IMR-90 (cell line): Measurements from ENCODE around the gene CXCR6. TPM values are rescaled to one million over a fixed set of nuclear protein-coding genes. Genes with fewer than 3 reads are reported as not detected.

Experiments
- ATAC-seq: fragments of 200-7000 bp; cut with Tn5 transposase; 2 replicates; pipeline ENCODE4 v1.9.1; 2020; ENCODE audit warnings: low read depth, mild to moderate bottlenecking, moderate library complexity
- BruUV-seq: library from RNA; stranded (reverse); fragments of 400-500 nt; replicated peaks from 2 replicates; lab custom pipeline; 2021; lab: Mats Ljungman, UMichigan
- CTCF ChIA-PET: fragments of 300-600 bp; formaldehyde crosslinking; extraction: SDS; loops from one replicate; lab custom pipeline; 2021; ENCODE audit warnings: antibody characterized with exemption; lab: Yijun Ruan, JAX
- POLR2A ChIA-PET: fragments of 300-600 bp; sonication (Branson Sonifier 250); formaldehyde crosslinking; loops from one replicate; lab custom pipeline; 2022; ENCODE audit warnings: antibody characterized with exemption; ENCODE audit not compliant: unreplicated experiment; lab: Charles Lee
- DNase-seq: peaks from one replicate; pipeline ENCODE4 v3.0.0; 2013
- H2AFZ ChIP-seq: replicated peaks from 2 replicates; pipeline ENCODE3; 2013; ENCODE audit warnings: low read length, mild to moderate bottlenecking; ENCODE audit not compliant: poor library complexity
- H2AK5ac ChIP-seq: 2 replicates; pipeline ENCODE4 v1.6.1; 2013; ENCODE audit warnings: low read depth, low read length, inconsistent platforms
- H2AK9ac ChIP-seq: replicated peaks from 2 replicates; pipeline ENCODE3; 2013; ENCODE audit warnings: mild to moderate bottlenecking, low read depth, low read length, moderate library complexity; ENCODE audit not compliant: poor library complexity
- H2BK120ac ChIP-seq: 2 replicates; pipeline ENCODE4 v1.6.1; 2013; ENCODE audit warnings: low read depth, low read length, inconsistent platforms
- H2BK15ac ChIP-seq: 3 replicates; pipeline ENCODE4 v1.6.1; 2013; ENCODE audit warnings: low read depth, low read length, inconsistent platforms
- H2BK20ac ChIP-seq: 2 replicates; pipeline ENCODE4 v1.6.1; 2013; ENCODE audit warnings: low read depth, mild to moderate bottlenecking, inconsistent platforms, low read length, moderate library complexity
- H2BK5ac ChIP-seq: 2 replicates; pipeline ENCODE4 v1.6.1; 2013; ENCODE audit warnings: mild to moderate bottlenecking, low read depth, low read length, inconsistent platforms; ENCODE audit not compliant: poor library complexity, severe bottlenecking
- H3K14ac ChIP-seq: replicated peaks from 2 replicates; pipeline ENCODE4 v1.6.1; 2013; ENCODE audit warnings: low read depth, low read length, inconsistent platforms
- H3K18ac ChIP-seq: 2 replicates; pipeline ENCODE4 v1.6.1; 2013; ENCODE audit warnings: low read depth, low read length, control low read depth
- H3K23ac ChIP-seq: 2 replicates; pipeline ENCODE4 v1.6.1; 2013; ENCODE audit warnings: low read depth, low read length, inconsistent platforms
- H3K27ac ChIP-seq: 2 replicates; pipeline ENCODE4 v1.5.1; 2013; ENCODE audit warnings: mild to moderate bottlenecking, control low read depth, low read length; ENCODE audit not compliant: insufficient read depth
- H3K27me3 ChIP-seq: 2 replicates; pipeline ENCODE4 v1.6.1; 2013; ENCODE audit warnings: low read length; ENCODE audit not compliant: control insufficient read depth, insufficient read depth
- H3K36me3 ChIP-seq: 2 replicates; pipeline ENCODE4 v1.6.1; 2013; ENCODE audit warnings: low read length, mixed read lengths; ENCODE audit not compliant: control insufficient read depth, insufficient read depth
- H3K4ac ChIP-seq: 2 replicates; pipeline ENCODE4 v1.6.1; 2013; ENCODE audit warnings: low read depth, low read length, inconsistent platforms
- H3K4me1 ChIP-seq: 2 replicates; pipeline ENCODE4 v1.6.1; 2013; ENCODE audit warnings: low read length, mixed read lengths; ENCODE audit not compliant: control insufficient read depth, insufficient read depth
- H3K4me2 ChIP-seq: 2 replicates; pipeline ENCODE4 v1.6.1; 2013; ENCODE audit warnings: low read depth, mild to moderate bottlenecking, control low read depth, low read length, moderate library complexity
- H3K4me3 ChIP-seq: 2 replicates; pipeline ENCODE4 v1.5.1; 2013; ENCODE audit warnings: low read depth, mild to moderate bottlenecking, control low read depth, low read length, moderate library complexity; ENCODE audit not compliant: insufficient read depth
- H3K56ac ChIP-seq: 2 replicates; pipeline ENCODE4 v1.6.1; 2013; ENCODE audit warnings: low read length, inconsistent platforms; ENCODE audit not compliant: insufficient read depth; ENCODE audit errors: extremely low read depth
- H3K79me1 ChIP-seq, 2 experiments: 2 replicates each; pipeline ENCODE4 v1.6.1; 2013; ENCODE audit warnings: low read length in 2 of 2, inconsistent platforms in 1 of 2, low read depth in 1 of 2
- H3K9ac ChIP-seq: 2 replicates; pipeline ENCODE4 v1.6.1; 2013; ENCODE audit warnings: low read depth, low read length, control low read depth
- H3K9me1 ChIP-seq: 2 replicates; pipeline ENCODE4 v1.6.1; 2013; ENCODE audit warnings: low read length, inconsistent platforms; ENCODE audit not compliant: insufficient read depth
- H3K9me3 ChIP-seq: 2 replicates; pipeline ENCODE4 v1.6.1; 2013; ENCODE audit warnings: low read length; ENCODE audit not compliant: control insufficient read depth, insufficient read depth
- H4K20me1 ChIP-seq: 2 replicates; pipeline ENCODE4 v1.6.1; 2013; ENCODE audit warnings: low read length, inconsistent platforms; ENCODE audit not compliant: insufficient read depth
- H4K5ac ChIP-seq: 2 replicates; pipeline ENCODE4 v1.6.1; 2013; ENCODE audit warnings: mild to moderate bottlenecking, low read depth, low read length, control low read depth
- H4K8ac ChIP-seq, 2 experiments: 2 replicates each; pipeline ENCODE4 v1.6.1; 2013; ENCODE audit warnings: low read depth in 2 of 2, low read length in 2 of 2, control low read depth in 1 of 2, inconsistent platforms in 1 of 2
- H4K91ac ChIP-seq: 2 replicates; pipeline ENCODE4 v1.6.1; 2013; ENCODE audit warnings: low read depth, low read length, inconsistent platforms; ENCODE audit not compliant: insufficient read depth
- BHLHE40 ChIP-seq: fragments of 150-350 bp; IDR thresholded peaks from 2 replicates; pipeline ENCODE4 v1.6.1; 2016; ENCODE audit warnings: mild to moderate bottlenecking, low read depth, low read length
- CEBPB ChIP-seq: IDR thresholded peaks from 2 replicates; pipeline ENCODE4 v1.6.1; 2012; ENCODE audit warnings: low read depth, low read length, improper control_type of control experiment
- CHD1 ChIP-seq: IDR thresholded peaks from 2 replicates; pipeline ENCODE4 v1.6.1; 2012; ENCODE audit warnings: low read depth, low read length, improper control_type of control experiment
- FOS ChIP-seq: fragments of 150-350 bp; IDR thresholded peaks from 2 replicates; pipeline ENCODE4 v1.6.1; 2016; ENCODE audit warnings: low read depth, low read length
- MAFK ChIP-seq: IDR thresholded peaks from 2 replicates; pipeline ENCODE4 v1.6.1; 2012; ENCODE audit warnings: low read depth, low read length, improper control_type of control experiment
- MAZ ChIP-seq: IDR thresholded peaks from 2 replicates; pipeline ENCODE4 v1.6.1; 2012; ENCODE audit warnings: low read depth, mild to moderate bottlenecking, low read length, improper control_type of control experiment, moderate library complexity, borderline replicate concordance
- MXI1 ChIP-seq: IDR thresholded peaks from 2 replicates; pipeline ENCODE4 v1.6.1; 2012; ENCODE audit warnings: low read depth, mild to moderate bottlenecking, low read length, moderate library complexity, borderline replicate concordance
- NFE2L2 ChIP-seq: fragments of 150-350 bp; IDR thresholded peaks from 2 replicates; pipeline ENCODE4 v1.6.1; 2016; ENCODE audit warnings: low read depth, mild to moderate bottlenecking, low read length
- POLR2A ChIP-seq: IDR thresholded peaks from 2 replicates; pipeline ENCODE4 v1.6.1; 2012; ENCODE audit warnings: mild to moderate bottlenecking, low read depth, low read length
- RAD21 ChIP-seq: IDR thresholded peaks from 2 replicates; pipeline ENCODE4 v1.6.1; 2012; ENCODE audit warnings: low read length, improper control_type of control experiment
- RCOR1 ChIP-seq: IDR thresholded peaks from 2 replicates; pipeline ENCODE4 v1.6.1; 2012; ENCODE audit warnings: mild to moderate bottlenecking, low read length, improper control_type of control experiment; ENCODE audit not compliant: insufficient replicate concordance
- RFX5 ChIP-seq: IDR thresholded peaks from 2 replicates; pipeline ENCODE4 v1.8.0; 2012; ENCODE audit warnings: low read depth, mild to moderate bottlenecking, low read length, moderate library complexity
- SMC3 ChIP-seq: fragments of 150-350 bp; IDR thresholded peaks from 2 replicates; pipeline ENCODE4 v1.6.1; 2016; ENCODE audit warnings: low read depth, mild to moderate bottlenecking, antibody characterized with exemption, low read length, moderate library complexity
- WGBS, 2 experiments: methylation state at CpG; one replicate each; pipeline versions ENCODE4 v1.1.5 to v1.1.7; 2013; ENCODE audit warnings: missing lambda C conversion rate in 2 of 2; ENCODE audit not compliant: insufficient read length in 1 of 2; ENCODE audit errors: extremely low coverage in 2 of 2; 5-methylcytosine and 5-hydroxymethylcytosine counted together
- dilution Hi-C: fragments of 300-500 bp; cut with HindIII; formaldehyde crosslinking; loops from one replicate; pipeline ENCODE4 v1.14.3; 2018; ENCODE audit warnings: low sequenced_read_pairs; ENCODE audit not compliant: unreplicated experiment
- in situ Hi-C: fragments of 300-500 bp; cut with MboI; formaldehyde crosslinking; loops from 3 replicates; pipeline ENCODE4 v1.14.3; 2019; ENCODE audit warnings: low sequenced_read_pairs, inconsistent platforms, mixed read lengths
- intact Hi-C: fragments of 100-400 bp; cut with micrococcal nuclease; formaldehyde crosslinking; loops from 2 replicates; pipeline ENCODE4 v1.10.0; 2022
- polyA plus RNA-seq, 3 experiments: library from polyadenylated mRNA; depleted of rRNA; stranded (reverse); fragments of >200 nt; gene quantifications; 2 replicates each; pipeline ENCODE4 v1.2.3, GENCODE V29; 2012; ENCODE audit warnings: low replicate concordance in 1 of 3
- total RNA-seq: library from RNA; depleted of rRNA; stranded (reverse); fragments of >200 nt; gene quantifications from 2 replicates; pipeline ENCODE4 v1.2.3, GENCODE V29; 2012
- TF ChIP-seq, protein P1 (sequence below): fragments of 150-350 bp; IDR thresholded peaks from 2 replicates; pipeline ENCODE4 v1.6.1; 2017; ENCODE audit warnings: mild to moderate bottlenecking, antibody characterized with exemption, low read length, low read depth
- TF ChIP-seq, protein P2 (sequence below): conservative IDR thresholded peaks from 2 replicates; pipeline ENCODE4 v1.5.1; 2012; ENCODE audit warnings: mild to moderate bottlenecking, low read depth, low read length, improper control_type of control experiment

The CXCR6 gene
- total and polyA plus RNA-seq, 2 of the 4 experiments (the other 2 are of a cell fraction), result not detected

DNA sequence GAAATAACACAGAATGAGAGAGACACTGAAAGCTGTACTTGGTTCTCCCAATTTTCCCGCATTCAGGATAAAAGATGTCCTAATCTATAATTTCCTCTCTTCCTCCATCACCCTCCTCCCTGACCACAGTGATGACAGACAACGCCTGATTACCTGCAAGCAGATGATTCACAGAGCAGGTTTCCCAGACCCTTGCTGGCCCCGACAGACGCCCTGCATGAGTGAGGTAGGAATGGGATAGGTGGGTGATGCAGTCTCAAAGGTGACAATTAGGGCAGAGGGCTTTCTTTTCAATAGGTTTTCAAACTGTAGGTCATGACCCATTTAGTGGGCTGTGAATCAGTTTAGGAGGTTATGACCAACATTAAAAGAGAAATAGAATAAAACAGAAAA, 5.2 kb upstream of the CXCR6 start (continued):
- TF ChIP-seq BHLHE40, result no peak
- no peak for TF ChIP-seq SMC3
- no peak for TF ChIP-seq MAZ
- no peak for TF ChIP-seq MAFK

DNA sequence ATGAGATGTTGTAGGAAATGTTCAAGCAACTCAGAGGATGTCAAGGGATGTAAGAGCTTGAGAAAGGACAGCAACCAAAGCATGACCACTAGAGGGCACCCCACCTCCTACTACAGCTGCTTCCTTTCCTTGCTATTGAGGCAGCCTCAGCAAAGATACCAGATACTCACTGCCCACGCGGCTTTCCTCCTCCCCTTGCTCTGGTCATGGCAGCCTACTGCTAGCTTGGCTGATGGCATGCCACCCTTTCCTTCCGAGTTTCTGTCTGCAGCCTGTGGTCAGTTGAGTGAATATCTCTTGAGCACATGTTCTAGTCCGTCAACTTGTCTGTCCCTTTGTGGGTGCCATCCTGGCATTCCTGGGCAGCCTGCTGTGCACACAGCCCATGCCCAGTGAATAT, 4.4 kb upstream of the CXCR6 start:
- WGBS, 2 experiments, result 0% methylated on average over 2 of the region's 4 CpGs; no CpG with 5 or more reads in 1 of the 2 experiments
- DNase-seq (peak; percentile 91), ATAC-seq (peak; percentile 96)
- peaks cover 12% of the 10 kb centered on the region; the same call in 1 of the 2 replicates for H3K9me1 ChIP-seq
- peaks cover 14% of the 10 kb centered on the region for H3K36me3 ChIP-seq
- no peaks in the 10 kb centered on the region for H3K27me3 ChIP-seq
- H2AFZ ChIP-seq, result peak overlapping the region; percentile 9
- H3K14ac ChIP-seq, result no peak overlapping the region
- H4K20me1 ChIP-seq, result no peaks in the 10 kb centered on the region
- no peak overlapping the region for H3K56ac ChIP-seq
- H2AK9ac ChIP-seq, result peak overlapping the region; percentile 31
- no peak overlapping the region for H3K18ac ChIP-seq
- H3K4me3 ChIP-seq, result no peak overlapping the region
- no peak overlapping the region for H4K8ac ChIP-seq
- ChIA-PET CTCF (interaction anchor here (0.6 to 4.0 kb wide), 13 partner anchors 8 to 432 kb away, joined by 3 to 84 read pairs (median 4); partner anchors contain the start of gene CCR5), POLR2A (no interaction called here)
- H2BK5ac ChIP-seq, result no peak overlapping the region
- H2BK20ac ChIP-seq, result no peak overlapping the region
- H2AK5ac ChIP-seq, result no peak overlapping the region
- H3K9ac ChIP-seq, result no peak overlapping the region
- no peak overlapping the region for H2BK15ac ChIP-seq
- no peak overlapping the region for H4K91ac ChIP-seq
- peak overlapping the region; percentile 5; the same call in 1 of the 2 replicates for H3K4ac ChIP-seq
- dilution Hi-C loops, result no loop called here
- in situ Hi-C loops, result no loop called here
- H3K4me1 ChIP-seq, result peaks cover 4% of the 10 kb centered on the region
- H2BK120ac ChIP-seq, result no peak overlapping the region
- no peak overlapping the region for H3K27ac ChIP-seq
- BruUV-seq, result no TSS peak
- no peak overlapping the region for H3K23ac ChIP-seq
- peaks cover 4% of the 10 kb centered on the region; the same call in 1 of the 2 replicates for H3K9me3 ChIP-seq
- intact Hi-C loops, result loop anchor here (1.0 to 2.0 kb wide), 2 partner anchors 140 to 440 kb away; no protein-coding TSS in a partner anchor
- H4K5ac ChIP-seq, result no peak overlapping the region
- H3K4me2 ChIP-seq, result no peak overlapping the region
- no peaks in the 10 kb centered on the region for H3K79me1 ChIP-seq
- TF ChIP-seq NFE2L2, result no peak
- TF ChIP-seq RAD21, result peak; percentile 97
- no peak for TF ChIP-seq CHD1
- TF ChIP-seq MAFK, result peak; percentile 40; the same call in 1 of the 2 replicates
- TF ChIP-seq, protein P1, sequence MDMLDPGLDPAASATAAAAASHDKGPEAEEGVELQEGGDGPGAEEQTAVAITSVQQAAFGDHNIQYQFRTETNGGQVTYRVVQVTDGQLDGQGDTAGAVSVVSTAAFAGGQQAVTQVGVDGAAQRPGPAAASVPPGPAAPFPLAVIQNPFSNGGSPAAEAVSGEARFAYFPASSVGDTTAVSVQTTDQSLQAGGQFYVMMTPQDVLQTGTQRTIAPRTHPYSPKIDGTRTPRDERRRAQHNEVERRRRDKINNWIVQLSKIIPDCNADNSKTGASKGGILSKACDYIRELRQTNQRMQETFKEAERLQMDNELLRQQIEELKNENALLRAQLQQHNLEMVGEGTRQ, result no peak
- no peak for TF ChIP-seq RFX5
- TF ChIP-seq, protein P2, sequence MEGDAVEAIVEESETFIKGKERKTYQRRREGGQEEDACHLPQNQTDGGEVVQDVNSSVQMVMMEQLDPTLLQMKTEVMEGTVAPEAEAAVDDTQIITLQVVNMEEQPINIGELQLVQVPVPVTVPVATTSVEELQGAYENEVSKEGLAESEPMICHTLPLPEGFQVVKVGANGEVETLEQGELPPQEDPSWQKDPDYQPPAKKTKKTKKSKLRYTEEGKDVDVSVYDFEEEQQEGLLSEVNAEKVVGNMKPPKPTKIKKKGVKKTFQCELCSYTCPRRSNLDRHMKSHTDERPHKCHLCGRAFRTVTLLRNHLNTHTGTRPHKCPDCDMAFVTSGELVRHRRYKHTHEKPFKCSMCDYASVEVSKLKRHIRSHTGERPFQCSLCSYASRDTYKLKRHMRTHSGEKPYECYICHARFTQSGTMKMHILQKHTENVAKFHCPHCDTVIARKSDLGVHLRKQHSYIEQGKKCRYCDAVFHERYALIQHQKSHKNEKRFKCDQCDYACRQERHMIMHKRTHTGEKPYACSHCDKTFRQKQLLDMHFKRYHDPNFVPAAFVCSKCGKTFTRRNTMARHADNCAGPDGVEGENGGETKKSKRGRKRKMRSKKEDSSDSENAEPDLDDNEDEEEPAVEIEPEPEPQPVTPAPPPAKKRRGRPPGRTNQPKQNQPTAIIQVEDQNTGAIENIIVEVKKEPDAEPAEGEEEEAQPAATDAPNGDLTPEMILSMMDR, result peak; percentile 98
- peak; percentile 99 for TF ChIP-seq SMC3
- TF ChIP-seq POLR2A, result no peak
- no peak for TF ChIP-seq MAZ
- peak; percentile 60; the same call in 1 of the 2 replicates for TF ChIP-seq MXI1
- TF ChIP-seq FOS, result no peak
- no peak for TF ChIP-seq CEBPB
- no peak for TF ChIP-seq RCOR1
- TF ChIP-seq BHLHE40, result no peak
